ENCODE measurements around the gene SYTL3.
"Not testable (repeated sequence)": the region's sequence is repeated elsewhere in the genome, so short reads cannot be mapped to it uniquely, and the experiment has no call there.

The SYTL3 gene, protein sequence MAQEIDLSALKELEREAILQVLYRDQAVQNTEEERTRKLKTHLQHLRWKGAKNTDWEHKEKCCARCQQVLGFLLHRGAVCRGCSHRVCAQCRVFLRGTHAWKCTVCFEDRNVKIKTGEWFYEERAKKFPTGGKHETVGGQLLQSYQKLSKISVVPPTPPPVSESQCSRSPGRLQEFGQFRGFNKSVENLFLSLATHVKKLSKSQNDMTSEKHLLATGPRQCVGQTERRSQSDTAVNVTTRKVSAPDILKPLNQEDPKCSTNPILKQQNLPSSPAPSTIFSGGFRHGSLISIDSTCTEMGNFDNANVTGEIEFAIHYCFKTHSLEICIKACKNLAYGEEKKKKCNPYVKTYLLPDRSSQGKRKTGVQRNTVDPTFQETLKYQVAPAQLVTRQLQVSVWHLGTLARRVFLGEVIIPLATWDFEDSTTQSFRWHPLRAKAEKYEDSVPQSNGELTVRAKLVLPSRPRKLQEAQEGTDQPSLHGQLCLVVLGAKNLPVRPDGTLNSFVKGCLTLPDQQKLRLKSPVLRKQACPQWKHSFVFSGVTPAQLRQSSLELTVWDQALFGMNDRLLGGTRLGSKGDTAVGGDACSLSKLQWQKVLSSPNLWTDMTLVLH

GRCh38 chr6:158649289-158650143 lies at the start of gene SYTL3:
Gene SYTL3, plus strand, starts transcription at chr6:158650054. Its CDS starts 13,215 bp downstream, at chr6:158663269.
- DNase-seq = no peak

- no peak for DNase-seq
Observed at GRCh38 chr6:158603261-158604047, 46.4 kb upstream of the SYTL3 start.

- no peak for DNase-seq
Observed at GRCh38 chr6:158604048-158604406, 45.8 kb upstream of the SYTL3 start.

GRCh38 chr6:158605266-158605878 lies 44.5 kb upstream of the SYTL3 start:
- DNase-seq = peak; percentile 4 to 49

GRCh38 chr6:158606011-158606410 lies 43.8 kb upstream of the SYTL3 start:
- DNase-seq = not testable (repeated sequence)

GRCh38 chr6:158606935-158607334 lies 42.9 kb upstream of the SYTL3 start:
- DNase-seq = no peak

DNA sequence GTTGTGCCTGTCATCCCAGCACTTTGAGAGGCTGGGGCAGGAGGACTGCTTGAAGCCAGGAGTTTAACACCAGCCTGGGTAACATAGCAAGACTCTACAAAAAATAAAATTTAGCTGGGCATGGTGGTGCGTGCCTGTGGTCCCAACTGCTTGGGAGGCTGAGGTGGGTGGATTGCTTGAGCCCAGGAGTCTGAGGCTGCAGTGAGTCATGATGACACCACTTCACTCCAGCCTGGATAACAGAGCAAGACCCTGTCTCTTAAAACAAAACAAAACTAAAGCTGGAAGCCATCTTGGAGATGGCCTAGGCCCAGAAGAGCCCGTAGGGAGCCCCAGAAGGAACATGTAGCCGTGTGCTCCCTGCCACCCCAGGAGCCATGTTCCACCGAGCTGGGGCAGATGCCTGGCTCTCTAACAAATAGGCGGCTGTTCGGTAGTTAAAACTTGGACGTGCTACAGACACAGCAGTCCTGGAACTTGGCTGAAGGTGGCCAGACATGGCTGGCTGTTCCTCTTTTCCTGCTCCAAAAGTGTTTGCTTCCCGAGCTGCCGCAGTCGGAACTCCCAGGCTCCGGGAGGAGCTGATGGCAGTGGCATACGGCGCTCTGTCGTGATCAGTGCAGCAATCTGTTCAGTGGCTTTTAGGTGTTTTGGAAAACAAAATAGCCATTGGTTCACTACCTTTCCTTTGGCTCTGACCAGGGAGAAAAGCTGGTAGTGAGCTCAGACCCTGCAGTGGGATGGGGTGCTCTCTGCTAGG lies 42.3 kb upstream of the SYTL3 start:
- no peak for DNase-seq

DNA sequence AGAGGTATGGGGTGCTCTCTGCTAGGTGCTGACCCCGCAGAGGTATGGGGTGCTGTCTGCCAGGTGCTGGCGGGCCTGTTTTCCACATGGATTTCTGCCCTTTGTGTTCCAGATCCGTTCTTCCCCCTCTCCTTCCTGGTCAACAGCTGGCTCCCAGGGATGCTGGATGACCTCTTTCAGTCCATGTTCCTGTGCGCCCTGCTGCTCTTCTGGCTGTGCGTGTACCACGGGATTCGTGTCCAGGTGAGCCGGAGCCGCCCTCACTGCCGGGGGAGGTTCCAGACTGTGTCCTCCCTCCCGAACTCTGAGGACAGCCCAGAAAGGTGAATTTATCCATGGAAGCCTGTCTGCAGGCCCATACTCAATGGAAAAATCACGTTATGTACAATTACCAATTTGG lies 41.6 kb upstream of the SYTL3 start:
- DNase-seq = no peak

GRCh38 chr6:158609455-158610155 lies 40.2 kb upstream of the SYTL3 start:
- no peak for DNase-seq

GRCh38 chr6:158610319-158610968 lies 39.4 kb upstream of the SYTL3 start:
- no peak for DNase-seq

DNA sequence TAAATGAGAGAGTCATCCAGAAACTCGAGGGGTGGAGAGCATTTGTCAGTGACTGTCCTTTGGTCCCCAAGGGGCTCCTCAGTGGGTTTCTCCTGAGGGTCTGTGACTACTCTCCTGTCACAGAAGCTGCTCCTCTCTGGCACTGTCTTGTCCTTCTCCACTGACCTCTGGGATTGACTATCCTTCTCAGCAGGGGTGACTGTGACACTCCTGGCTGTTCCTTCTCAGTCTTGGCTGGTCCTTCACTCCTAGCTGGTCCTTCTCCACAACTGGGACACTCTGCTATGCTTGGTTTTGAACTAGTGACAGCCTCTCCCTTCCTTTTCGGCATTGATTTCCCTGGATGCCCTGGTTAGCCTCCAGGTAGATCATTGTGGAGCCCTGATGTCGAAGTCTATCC lies 38.8 kb upstream of the SYTL3 start:
- no peak for DNase-seq

DNA sequence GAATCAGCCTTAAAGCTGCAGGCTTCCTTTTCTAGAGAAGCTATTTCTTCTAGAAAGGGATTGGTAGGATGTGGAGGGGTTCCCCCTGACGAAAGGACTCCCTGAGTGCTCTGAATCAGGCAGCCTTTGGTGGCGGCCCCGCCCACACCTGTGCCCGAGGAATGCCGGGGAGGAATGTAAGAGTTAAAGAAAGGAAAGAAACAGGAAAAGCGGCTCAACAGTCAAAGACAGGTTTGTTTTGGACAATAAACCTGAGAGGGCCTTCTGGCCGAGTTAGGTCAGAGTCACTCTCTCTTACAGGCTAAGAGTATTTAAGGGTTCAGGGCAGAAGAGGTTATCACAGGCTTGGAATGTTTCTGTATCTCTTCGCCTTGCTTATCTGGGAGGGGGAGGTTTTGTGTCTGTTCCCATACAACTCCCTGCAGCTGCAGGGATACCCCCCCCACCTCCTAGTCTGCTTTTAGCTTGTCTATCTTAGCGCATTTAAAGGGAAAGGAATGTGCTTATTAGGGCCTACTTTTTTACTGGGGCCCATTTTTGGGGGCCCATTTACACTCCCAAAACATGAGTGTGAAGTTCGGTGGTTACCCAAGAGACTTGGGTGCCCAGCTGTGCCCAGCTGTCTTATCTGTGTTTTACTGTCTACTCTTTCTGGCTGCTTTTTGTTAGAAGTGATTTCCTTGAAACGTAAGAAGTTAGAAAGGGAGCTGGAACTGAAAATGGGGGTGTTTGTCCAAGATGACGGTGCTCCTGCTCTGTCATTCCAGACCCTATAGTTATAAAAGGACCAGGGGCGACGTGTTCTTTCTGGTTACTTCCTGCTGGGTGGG lies 38.1 kb upstream of the SYTL3 start:
- DNase-seq = no peak

GRCh38 chr6:158614606-158615005 lies 35.2 kb upstream of the SYTL3 start:
- not testable (repeated sequence) for DNase-seq

DNA sequence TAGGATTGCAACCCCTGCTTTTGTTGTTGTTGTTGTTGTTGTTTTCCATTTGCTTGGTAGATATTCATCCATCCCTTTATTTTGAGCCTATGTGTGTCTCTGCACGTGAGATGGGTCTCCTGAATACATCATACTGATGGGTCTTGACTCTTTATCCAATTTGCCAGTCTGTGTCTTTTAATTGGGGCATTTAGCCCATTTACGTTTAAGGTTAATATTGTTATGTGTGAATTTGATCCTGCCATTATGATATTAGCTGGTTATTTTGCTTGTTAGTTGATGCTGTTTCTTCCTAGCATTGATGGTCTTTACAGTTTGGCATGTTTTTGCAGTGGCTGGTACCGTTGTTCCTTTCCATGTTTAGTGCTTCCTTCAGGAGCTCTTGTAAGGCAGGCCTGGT lies 31.6 kb upstream of the SYTL3 start:
- DNase-seq = not testable (repeated sequence)

GRCh38 chr6:158619922-158620801 lies 29.7 kb upstream of the SYTL3 start:
- DNase-seq = no peak

GRCh38 chr6:158620963-158621693 lies 28.7 kb upstream of the SYTL3 start:
- DNase-seq = no peak

- DNase-seq = no peak
Observed at GRCh38 chr6:158621694-158622544, 27.9 kb upstream of the SYTL3 start.

Data from NCI-H1930 (cell line).